ENCODE measurements around the gene GBF1.

DNA sequence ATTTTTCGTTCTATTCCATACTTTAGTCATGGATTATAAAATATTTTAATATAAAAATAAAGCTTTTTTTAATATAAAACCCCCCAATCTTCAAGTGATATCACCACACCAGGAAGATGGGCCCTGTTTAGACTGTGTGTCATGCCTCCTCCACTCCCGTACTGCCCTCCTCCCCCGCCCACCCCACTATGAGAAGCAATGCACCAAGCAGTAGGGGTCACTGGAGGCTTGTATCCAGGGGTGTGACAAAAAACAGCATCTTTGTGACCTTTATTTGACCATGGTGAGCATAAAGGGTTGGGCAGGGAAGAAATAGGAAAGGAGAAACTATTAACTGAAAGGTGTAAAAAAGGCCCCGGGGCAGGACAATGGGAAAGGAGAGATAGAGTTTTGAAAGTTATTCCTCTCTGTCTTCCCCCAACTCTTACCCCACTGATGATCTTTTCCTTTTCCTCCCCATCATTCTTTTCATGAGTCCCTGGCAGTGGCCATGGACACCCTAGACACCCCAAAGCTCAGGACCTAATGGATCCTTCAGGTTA is 7.5 kb upstream of the GBF1 start:
- TF ChIP-seq POLR2AphosphoS5 (IDR thresholded peaks at IDR 0.05; ENCODE audit: borderline replicate concordance, low read depth, low read length) (no peak), EZH2 (IDR thresholded peaks at IDR 0.05) (no peak)
